NB4 (cell line): ENCODE measurements around the gene TBC1D13.

Experiments
- CTCF ChIP-seq: IDR thresholded peaks from one replicate; pipeline ENCODE4 v1.5.1; 2012; ENCODE audit warnings: low read depth, low read length
- POLR2A ChIP-seq: IDR thresholded peaks from 2 replicates; pipeline ENCODE4 v1.6.1; 2011; ENCODE audit warnings: mild to moderate bottlenecking; ENCODE audit not compliant: insufficient read length; ENCODE audit errors: extremely low read depth

GRCh38 chr9:128828719-128829452 is 41.8 kb downstream of the TBC1D13 start:
- TF ChIP-seq POLR2A, result no peak
- no peak for TF ChIP-seq CTCF
